VCaP (cell line): ENCODE results near the gene PPP1R7.

ENCODE experiments used
- H3K27ac ChIP-seq: fragments of 450-650 bp; 2 replicates; pipeline ENCODE4 v1.5.1; 2017
- CTCF ChIP-seq: fragments of 450-650 bp; conservative IDR thresholded peaks from 2 replicates; pipeline ENCODE4 v1.5.1; 2017; ENCODE audit warnings: mild to moderate bottlenecking, moderate library complexity

PPP1R7 gene

GRCh38 chr2:241187101-241187917 is 37.0 kb downstream of the PPP1R7 start:
- H3K27ac ChIP-seq = peak overlapping the region; percentile 61; the same call in 1 of the 2 replicates
- TF ChIP-seq CTCF = no peak

GRCh38 chr2:241187918-241188234 is 37.6 kb downstream of the PPP1R7 start:
- peak overlapping the region; percentile 61 for H3K27ac ChIP-seq
- TF ChIP-seq CTCF = no peak

- peak within 1 kb of the TSS; percentile 61 for H3K27ac ChIP-seq
- no peak for TF ChIP-seq CTCF
Observed at GRCh38 chr2:241188361-241189092, 38.3 kb downstream of the PPP1R7 start, which contains the start of gene ANO7. Gene ANO7 (plus strand): TSS chr2:241188677. CDS start chr2:241190064, 1,387 bp downstream.

GRCh38 chr2:241189093-241189855 is 39.0 kb downstream of the PPP1R7 start:
- no peak for TF ChIP-seq CTCF
- peak overlapping the region; percentile 61 for H3K27ac ChIP-seq

- TF ChIP-seq CTCF = no peak
- H3K27ac ChIP-seq = no peak overlapping the region; the same call in 1 of the 2 replicates
Observed at GRCh38 chr2:241189856-241190201, 39.6 kb downstream of the PPP1R7 start.

- H3K27ac ChIP-seq = no peak overlapping the region
- no peak for TF ChIP-seq CTCF
Observed at GRCh38 chr2:241190291-241190981, 40.2 kb downstream of the PPP1R7 start.
